ENCODE data around the gene DCTPP1. TPM values are rescaled to one million over a fixed set of nuclear protein-coding genes. Genes with fewer than 3 reads are reported as not detected.

Gene DCTPP1
- total and polyA plus RNA-seq, 9 of the 15 experiments (the other 6 are each of a cell fraction or from before 2014, with no cell fraction given), result 45.0 to 132 (median 80.6) TPM

GRCh38 chr16:30381291-30382041 is 48.4 kb downstream of the DCTPP1 start (continued):
- TF ChIP-seq NR2C2 (CRISPR knock-in tag; IDR thresholded peaks at IDR 0.05) (peak; percentile 96), NR2C2 (tag; IDR thresholded peaks at IDR 0.05) (peak; percentile 98), ZNF584 (CRISPR knock-in tag; IDR thresholded peaks at IDR 0.05; ENCODE audit: low read depth) (peak; percentile 82), ARID4B (CRISPR knock-in tag; IDR thresholded peaks at IDR 0.05) (no peak), ZFX (CRISPR knock-in tag; IDR thresholded peaks at IDR 0.05) (no peak; the same call in 1 of the 2 replicates), BACH1 (tag; IDR thresholded peaks at IDR 0.05) (no peak), ZNF3 (CRISPR knock-in tag; IDR thresholded peaks at IDR 0.05) (0 out of 2 replicates have a peak, but pooled peaks have one; percentile 23), PKNOX1 (IDR thresholded peaks at IDR 0.05) (no peak), TSHZ1 (CRISPR knock-in tag; IDR thresholded peaks at IDR 0.05) (no peak), SIN3B (IDR thresholded peaks at IDR 0.05; ENCODE audit: low read depth) (no peak), ZBTB33 (CRISPR knock-in tag; IDR thresholded peaks at IDR 0.05) (no peak), FOXK2 (conservative IDR thresholded peaks at IDR 0.05 in 1 of 2, IDR thresholded peaks at IDR 0.05 in 1 of 2; ENCODE audit: low read depth in 2 of 2) (no peak), EZH2 (IDR thresholded peaks at IDR 0.05; ENCODE audit: borderline replicate concordance, low read depth, low read length) (no peak), ZNF830 (CRISPR knock-in tag; IDR thresholded peaks at IDR 0.05) (no peak), ZC3H8 (IDR thresholded peaks at IDR 0.05) (no peak)

All from K562 (cell line).